HG03520 (cell line): ENCODE measurements around the gene SLC25A17.
"Not testable (repeated sequence)": the region's sequence is repeated elsewhere in the genome, so short reads cannot be mapped to it uniquely, and the experiment has no call there.

Experiments used
- ATAC-seq: cut with Tn5 transposase; IDR thresholded peaks from one replicate; pipeline ENCODE4 v1.9.1; 2021; ENCODE audit warnings: mild to moderate bottlenecking, moderate library complexity; ENCODE audit not compliant: unreplicated experiment

SLC25A17 gene

DNA sequence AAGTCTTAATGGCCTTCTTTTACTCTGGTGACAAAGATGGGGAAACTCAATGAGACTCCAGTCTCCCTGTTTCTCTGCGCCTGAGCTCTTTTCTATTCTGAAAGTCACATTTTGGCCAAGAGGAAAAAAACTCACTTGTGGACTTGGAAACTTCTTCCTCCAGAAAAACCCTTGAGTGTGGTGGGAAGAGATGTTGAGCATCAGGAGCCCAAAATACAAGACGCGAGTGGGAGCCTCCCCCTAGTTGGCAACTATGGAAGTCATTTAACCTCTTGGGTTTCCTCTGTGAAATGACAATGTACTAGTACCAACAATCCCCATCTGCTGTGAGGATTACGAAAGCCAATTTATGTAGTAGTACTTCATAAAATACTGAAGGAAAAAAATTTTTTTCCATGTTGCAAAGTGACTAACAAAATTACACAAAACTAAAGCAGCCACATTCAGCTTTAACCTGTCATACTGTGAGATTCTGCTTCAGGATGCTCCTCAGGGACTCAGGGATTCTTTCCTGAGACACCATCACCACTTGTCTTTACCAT lies 524 bp upstream of the SLC25A17 start:
- no peak for ATAC-seq

GRCh38 chr22:40818192-40818746 lies 877 bp downstream of the SLC25A17 start:
- no peak for ATAC-seq

DNA sequence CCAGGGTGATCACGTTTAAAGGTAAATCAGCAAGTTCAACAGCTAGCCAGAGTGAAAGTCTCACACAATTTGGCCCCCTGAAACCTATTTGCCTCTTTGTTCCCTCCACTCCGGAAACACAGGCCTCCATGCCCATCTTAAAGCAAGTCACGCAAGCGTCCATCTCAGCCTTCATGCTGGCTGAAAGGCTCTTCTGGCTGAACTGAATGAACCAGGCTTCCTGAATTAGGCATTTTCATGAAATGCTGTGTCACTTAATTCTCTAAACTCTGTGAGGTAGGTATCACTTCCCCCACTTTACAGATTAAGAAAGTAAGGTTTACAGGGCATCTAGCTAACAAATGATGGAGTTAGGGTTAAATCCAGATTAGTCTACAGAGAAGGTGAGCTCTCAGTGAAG lies 1.4 kb downstream of the SLC25A17 start:
- ATAC-seq: no peak

- no peak for ATAC-seq
Measured at GRCh38 chr22:40813912-40814315, 5.2 kb downstream of the SLC25A17 start.

DNA sequence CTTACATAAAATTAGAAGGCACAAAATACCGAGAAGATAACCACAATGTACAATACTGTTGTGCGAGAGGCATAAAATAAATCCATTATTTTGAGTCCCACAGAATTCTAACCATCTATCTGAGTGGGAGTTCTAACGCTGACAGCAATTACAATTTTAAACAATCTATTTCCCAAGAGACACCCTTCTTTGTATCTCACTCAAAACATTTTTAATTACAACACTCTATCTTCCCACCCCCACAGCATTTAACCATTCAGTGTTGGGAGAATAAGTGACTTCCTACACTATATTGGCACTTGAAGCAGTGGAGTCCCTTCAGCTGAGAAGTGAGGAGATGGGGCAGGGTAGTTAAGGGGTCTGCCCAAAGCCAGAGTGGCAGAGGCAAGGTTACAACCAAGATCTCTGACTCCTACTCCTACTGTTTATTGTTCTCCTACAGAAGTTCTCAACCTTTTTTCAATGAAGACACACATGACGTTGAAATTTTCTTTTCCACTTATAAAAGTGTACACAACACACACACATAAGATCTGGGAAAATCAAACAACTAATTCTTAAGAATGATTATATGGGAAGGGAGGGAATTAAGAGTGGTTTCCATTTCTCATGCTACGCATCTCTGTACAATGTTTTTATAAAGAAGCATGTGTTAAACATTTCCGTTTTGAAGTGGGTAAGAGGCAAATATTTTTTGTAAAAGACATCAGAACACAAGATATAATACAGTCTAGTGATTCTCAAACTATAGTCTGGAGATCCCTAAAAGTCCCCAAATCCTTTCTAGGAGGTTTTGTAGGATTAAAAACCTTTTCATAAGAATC lies 10.9 kb downstream of the SLC25A17 start:
- ATAC-seq: no peak

- no peak for ATAC-seq
Measured at GRCh38 chr22:40806711-40807110, 12.4 kb downstream of the SLC25A17 start.

- ATAC-seq: no peak
Measured at GRCh38 chr22:40805699-40806203, 13.4 kb downstream of the SLC25A17 start.

- no peak for ATAC-seq
Measured at GRCh38 chr22:40805239-40805638, 13.9 kb downstream of the SLC25A17 start.

- ATAC-seq: no peak
Measured at GRCh38 chr22:40803321-40803720, 15.8 kb downstream of the SLC25A17 start.

GRCh38 chr22:40799008-40799407 lies 20.1 kb downstream of the SLC25A17 start:
- ATAC-seq: no peak

DNA sequence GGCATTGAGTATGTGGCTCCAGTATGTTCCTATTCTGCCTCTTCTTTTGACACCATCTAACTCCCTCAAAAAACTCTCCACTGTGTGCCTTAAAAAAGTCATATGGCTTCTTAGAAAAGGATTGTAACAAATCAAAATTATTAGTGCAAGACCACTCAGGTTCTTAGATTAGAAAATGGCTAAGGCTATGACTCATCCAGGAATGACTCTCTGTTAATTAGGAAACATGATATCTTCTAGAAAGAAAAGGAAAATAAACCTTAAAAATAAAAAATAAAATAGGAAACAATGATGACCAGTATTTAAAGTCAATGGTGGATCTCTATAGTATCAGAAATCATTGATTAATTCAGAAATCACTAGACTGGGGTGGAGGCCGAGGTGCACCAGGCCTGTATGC lies 21.7 kb downstream of the SLC25A17 start:
- ATAC-seq: no peak

DNA sequence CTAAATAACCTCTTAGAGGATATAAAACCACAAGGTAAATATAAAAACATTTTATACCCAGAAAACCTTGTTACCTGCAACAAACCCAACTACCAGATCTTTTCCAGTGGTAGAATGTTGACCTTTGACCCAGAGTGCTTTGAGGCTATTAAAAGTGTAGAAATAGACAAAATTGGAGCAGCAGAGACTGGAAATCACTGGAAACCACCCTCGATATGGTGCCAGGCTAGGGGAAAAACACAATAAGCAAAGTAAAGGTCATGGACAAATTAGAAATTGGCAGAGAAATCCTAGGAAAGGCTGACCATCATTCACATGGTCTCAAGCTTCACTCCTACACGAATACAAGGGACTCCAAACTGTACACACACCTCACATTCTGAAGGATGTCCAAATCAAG lies 26.7 kb downstream of the SLC25A17 start:
- ATAC-seq: no peak

GRCh38 chr22:40791241-40791640 lies 27.9 kb downstream of the SLC25A17 start:
- ATAC-seq: no peak

- no peak for ATAC-seq
Measured at GRCh38 chr22:40789131-40789530, 30.0 kb downstream of the SLC25A17 start.

DNA sequence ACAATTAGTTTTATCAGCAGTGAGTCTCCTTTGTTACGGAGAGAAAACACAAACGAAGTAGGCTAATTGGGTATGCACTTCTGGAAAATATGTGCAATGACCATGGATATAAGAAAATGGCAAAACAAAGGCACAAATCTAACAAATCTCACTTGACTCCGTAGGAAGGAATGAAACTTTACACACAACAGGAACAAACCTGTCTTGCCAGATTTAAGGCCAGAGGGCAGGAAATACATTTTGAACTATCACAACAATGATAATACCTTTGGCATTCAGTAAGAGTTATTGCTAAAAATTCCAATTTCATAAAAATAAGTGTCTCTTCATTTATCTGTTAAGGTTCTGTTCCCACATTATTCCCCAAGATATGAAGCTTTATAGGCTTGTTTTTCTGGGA lies 36.6 kb downstream of the SLC25A17 start:
- no peak for ATAC-seq

DNA sequence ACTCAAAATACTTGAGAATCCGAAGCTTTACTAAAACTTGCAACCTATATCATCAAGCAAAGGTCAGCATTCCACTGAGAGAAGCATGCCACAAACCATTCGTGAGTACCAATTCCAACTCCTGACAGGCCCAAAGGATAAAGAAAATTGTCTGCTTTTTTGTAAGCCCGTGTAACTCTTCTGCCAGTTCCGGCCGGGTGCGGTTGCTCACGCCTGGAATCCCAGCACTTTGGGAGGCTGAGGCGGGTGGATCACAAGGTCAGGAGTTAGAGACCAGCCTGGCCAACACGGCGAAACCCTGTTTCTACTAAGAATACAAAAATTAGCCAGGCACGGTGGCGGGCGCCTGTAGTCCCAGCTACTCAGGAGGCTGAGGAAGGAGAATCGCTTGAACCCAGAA lies 37.4 kb downstream of the SLC25A17 start:
- not testable (repeated sequence) for ATAC-seq

DNA sequence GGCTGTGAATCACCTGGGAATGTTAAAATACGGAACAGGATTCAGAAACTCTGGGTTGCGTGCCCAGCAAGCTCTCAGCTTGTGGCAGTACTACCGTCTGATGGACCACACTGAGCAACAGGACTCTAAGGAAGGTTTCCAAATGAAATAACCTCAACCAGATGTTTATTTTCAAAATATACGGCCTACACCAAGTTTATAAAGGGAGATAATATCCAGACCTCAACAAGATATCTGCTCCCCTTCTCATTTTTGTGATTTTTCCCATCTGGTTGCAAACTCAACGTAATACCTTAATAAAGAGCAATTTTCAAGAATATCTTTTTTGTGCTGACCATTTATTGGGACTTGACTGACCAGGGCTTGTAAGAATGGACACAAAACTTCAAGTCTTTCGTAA lies 49.4 kb downstream of the SLC25A17 start:
- no peak for ATAC-seq

GRCh38 chr22:40768206-40768605 lies 50.9 kb downstream of the SLC25A17 start:
- ATAC-seq: no peak

GRCh38 chr22:40766956-40767355 lies 52.2 kb downstream of the SLC25A17 start:
- no peak for ATAC-seq

DNA sequence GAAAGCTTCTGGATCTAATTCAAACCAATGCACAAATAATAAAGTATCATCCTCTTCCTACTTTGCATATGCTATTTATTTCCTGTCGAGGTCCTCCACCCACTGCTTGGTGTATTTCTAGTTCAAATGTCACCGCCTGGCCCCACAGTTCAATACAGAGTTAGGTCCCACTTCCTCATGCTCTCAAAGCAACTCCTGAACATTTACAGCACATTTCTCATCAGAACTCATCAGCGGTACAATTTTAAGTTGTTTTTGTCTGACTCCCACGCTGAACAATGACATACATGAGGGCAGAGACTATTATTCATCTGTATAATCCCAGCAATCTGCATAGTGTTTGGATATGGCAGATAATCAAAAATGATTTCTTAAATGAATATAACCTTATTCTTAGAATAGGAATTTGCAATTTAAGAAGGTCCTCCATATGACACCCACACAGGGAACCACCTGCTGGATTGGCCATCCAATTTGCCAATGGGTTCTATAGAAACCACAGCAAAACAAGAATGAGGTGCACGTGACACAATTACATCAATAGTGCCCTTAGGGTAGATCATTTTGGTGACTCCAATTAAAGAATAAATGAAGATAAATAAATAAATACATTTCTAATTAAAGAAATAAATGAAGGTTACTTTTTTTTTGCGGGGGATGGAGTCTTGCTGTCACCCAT lies 54.2 kb downstream of the SLC25A17 start:
- ATAC-seq: no peak

- ATAC-seq: no peak
Measured at GRCh38 chr22:40759294-40759840, 59.8 kb downstream of the SLC25A17 start.
